HFF-Myc (cell line): Measurements from ENCODE around the gene SERPINB1.
"Not testable (repeated sequence)": the region's sequence is repeated elsewhere in the genome, so short reads cannot be mapped to it uniquely, and the experiment has no call there.

Experiments used
- DNase-seq: peaks from one replicate; pipeline ENCODE4 v3.0.0-alpha.2; 2011; ENCODE audit warnings: low read depth; ENCODE audit errors: extremely low read depth
- H3K4me3 ChIP-seq: replicated peaks from 2 replicates; pipeline ENCODE4 v1.5.1; 2011; ENCODE audit warnings: low read depth, mild to moderate bottlenecking, control low read depth, low read length
- CTCF ChIP-seq: IDR thresholded peaks from 2 replicates; pipeline ENCODE4 v1.5.1; 2012; ENCODE audit warnings: mild to moderate bottlenecking, low read depth, low read length, control low read depth; ENCODE audit errors: missing control alignments

SERPINB1 gene

DNA sequence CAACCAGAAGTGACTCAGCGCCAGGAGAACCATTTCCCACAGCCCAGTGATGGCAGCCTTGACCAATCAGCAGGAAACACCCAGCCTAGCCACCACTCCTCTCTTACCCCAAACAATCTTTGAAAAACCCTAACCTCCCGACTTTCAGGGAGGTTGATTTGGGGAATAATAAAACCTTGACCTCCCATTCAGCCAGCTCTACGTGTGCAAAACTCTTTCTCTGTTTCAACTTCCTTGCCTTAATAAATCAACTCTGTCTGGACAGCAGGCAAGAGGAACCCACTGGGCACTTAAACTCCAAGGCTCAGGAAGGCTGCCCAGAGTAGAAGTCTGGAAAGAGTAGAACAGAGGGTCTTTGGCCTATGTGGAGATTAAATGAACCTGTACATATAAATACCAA lies 35.0 kb downstream of the SERPINB1 start:
- DNase-seq: no peak
- H3K4me3 ChIP-seq: no peak overlapping the region
- TF ChIP-seq CTCF: no peak

DNA sequence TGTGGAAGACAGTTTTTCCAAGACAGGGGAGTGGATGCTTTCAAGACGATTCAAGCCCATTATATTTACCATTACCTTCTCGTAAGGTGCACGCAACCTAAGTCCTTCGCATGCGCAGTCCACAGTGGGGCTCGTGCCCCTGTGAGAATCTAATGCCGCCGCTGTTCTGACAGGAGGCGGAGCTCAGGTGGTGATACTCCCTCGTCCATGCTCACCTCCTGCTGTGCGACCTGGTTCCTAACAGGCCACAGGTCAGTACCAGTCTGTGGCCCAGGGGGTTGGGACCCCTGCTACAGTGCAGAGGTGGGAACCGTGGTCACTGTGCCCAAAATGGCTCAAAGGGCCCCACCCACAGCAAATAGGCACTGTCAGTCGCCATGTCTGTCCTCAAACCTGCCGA lies 36.6 kb downstream of the SERPINB1 start:
- no peak overlapping the region for H3K4me3 ChIP-seq
- TF ChIP-seq CTCF: no peak
- DNase-seq: no peak

DNA sequence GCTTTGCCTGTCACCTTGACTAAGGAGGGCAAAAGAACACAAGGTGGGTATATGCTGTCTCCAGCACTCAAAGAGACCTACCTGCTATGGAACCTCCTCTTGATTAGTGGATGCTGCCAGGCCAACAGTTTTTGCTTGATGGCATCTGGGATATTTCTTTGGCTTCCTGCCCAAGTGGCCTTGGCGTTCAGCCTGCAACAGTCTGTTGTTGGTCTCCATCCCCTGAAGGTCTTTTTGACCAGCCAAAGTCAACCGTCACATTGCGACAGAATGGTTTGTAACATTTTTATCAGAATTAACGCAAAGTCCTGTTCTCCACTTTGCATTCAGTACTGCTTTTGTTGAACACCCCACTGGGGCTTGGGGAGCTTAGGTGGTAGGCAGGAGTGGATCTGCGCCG lies 37.1 kb downstream of the SERPINB1 start:
- TF ChIP-seq CTCF: no peak
- no peak for DNase-seq
- no peak overlapping the region for H3K4me3 ChIP-seq

- DNase-seq: no peak
- TF ChIP-seq CTCF: no peak
- no peak overlapping the region for H3K4me3 ChIP-seq
Observed at GRCh38 chr6:2803731-2804429, 37.8 kb downstream of the SERPINB1 start.

GRCh38 chr6:2802521-2803060 lies 39.1 kb downstream of the SERPINB1 start:
- no peak for TF ChIP-seq CTCF
- DNase-seq: no peak

GRCh38 chr6:2801687-2802086 lies 40.0 kb downstream of the SERPINB1 start:
- not testable (repeated sequence) for DNase-seq, H3K4me3 ChIP-seq

More at GRCh38 chr6:2802521-2803060, 39.1 kb downstream of the SERPINB1 start:
- no peak overlapping the region for H3K4me3 ChIP-seq

- no peak for DNase-seq
- no peak overlapping the region for H3K4me3 ChIP-seq
- TF ChIP-seq CTCF: no peak
Observed at GRCh38 chr6:2800552-2801316, 40.9 kb downstream of the SERPINB1 start.
